Adipose tissue (tissue), 3 donors: ENCODE measurements around the gene CUEDC2. TPM values are rescaled to one million over a fixed set of nuclear protein-coding genes. Genes with fewer than 3 reads are reported as not detected.

Experiments used
- H3K27ac ChIP-seq: one replicate; pipeline ENCODE4 v1.5.1; 2013; ENCODE audit warnings: low read depth, low read length
- WGBS, 3 donors: extraction: QIAGEN DNeasy Blood & Tissue Kit; methylation state at CpG; one replicate each; pipeline ENCODE4 v1.1.7; 2013; 5-methylcytosine and 5-hydroxymethylcytosine counted together
- polyA plus RNA-seq, 3 donors: library from polyadenylated mRNA; stranded (reverse); fragments of 200-250 nt; gene quantifications; one replicate each; pipeline ENCODE4 v1.2.3, GENCODE V29; 2013
- donor health status: healthy with polysubstance abuse.
- donor health status: Bipolar disorder and iron deficiency.
- donor health status: healthy.

The CUEDC2 gene
- polyA plus RNA-seq, 3 donors, result 37.6 to 61.4 (median 59.0) TPM

DNA sequence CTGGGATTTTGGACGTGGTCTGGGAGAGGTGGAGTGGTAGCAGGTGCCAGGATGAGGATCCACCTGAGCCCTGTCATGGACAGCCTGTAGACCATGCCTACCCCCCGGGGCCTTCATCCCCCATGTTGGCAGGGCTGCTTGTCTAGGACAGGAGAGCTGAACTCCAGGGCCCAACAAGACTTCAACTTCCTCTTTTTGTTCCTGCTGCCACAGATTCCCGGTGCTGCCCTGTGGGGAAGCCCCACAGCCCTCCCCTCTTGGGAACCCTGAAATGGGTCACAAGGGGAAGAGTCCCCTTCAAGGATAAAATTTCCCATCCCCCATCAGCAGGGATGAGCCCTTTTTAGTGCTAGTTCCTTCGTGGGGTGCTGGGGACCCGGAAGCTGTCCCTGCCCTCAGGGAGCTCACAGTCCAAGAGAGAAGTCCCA lies 1.3 kb upstream of the CUEDC2 start:
- no peak overlapping the region for H3K27ac ChIP-seq
- 42 to 55% (median 43%) methylated on average over 5 of the region's 5 CpGs for WGBS, 3 donors

DNA sequence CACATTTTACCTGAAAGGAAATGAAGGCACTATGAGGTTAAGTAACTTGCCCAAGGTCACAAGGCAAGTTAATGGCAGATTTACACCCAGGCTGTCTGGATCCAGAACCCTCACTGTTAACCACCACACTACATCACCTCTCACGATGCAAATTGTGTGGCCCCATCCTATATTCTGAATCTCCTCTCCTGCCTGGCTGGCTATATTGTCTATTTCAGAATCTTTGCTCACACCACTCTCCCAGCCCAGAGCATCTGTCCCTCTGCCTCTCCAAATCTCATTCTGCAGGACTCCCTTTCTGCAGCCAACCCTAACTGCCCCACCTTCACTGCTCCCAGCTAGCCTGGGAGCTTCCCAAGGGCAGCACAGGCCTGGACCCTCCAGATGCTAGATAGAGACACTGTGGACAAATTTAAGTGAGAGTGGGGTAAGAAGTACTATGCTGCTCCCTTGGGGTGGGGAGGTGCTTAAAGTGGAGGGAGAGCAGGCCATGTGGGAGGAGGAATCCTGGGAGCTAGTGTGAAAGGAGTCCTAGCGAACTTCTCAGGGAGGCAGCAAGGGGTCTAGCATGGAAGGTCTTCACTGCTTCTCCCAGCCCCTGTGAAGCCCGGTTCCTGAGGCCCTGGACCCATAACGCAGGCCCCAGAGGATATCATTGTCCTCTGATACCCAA lies 786 bp downstream of the CUEDC2 start:
- H3K27ac ChIP-seq, result no peak overlapping the region
- WGBS, 3 donors, result 16 to 25% (median 24%) methylated on average over 4 of the region's 4 CpGs

DNA sequence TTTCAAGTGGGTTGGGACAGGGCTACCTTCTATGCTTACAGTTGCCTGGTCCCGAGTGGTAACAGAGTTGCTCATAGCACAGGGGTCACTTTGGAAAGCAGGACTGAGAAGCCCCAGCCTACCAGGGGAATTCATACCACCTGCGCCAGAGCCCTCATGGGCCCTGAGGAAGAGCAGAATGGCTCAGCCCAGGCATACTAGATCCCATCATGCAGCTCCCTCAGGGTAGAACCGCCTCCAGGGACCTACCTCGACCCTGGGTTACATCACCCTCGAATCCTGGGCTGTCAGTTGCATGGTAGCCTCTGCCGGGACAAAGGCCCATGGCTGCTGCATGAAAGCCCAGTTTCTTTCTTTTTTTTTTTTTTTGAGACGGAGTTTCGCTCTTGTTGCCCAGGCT lies 2.9 kb downstream of the CUEDC2 start:
- no peak overlapping the region for H3K27ac ChIP-seq
- WGBS, 3 donors, result 82 to 93% (median 87%) methylated on average over 8 of the region's 8 CpGs

DNA sequence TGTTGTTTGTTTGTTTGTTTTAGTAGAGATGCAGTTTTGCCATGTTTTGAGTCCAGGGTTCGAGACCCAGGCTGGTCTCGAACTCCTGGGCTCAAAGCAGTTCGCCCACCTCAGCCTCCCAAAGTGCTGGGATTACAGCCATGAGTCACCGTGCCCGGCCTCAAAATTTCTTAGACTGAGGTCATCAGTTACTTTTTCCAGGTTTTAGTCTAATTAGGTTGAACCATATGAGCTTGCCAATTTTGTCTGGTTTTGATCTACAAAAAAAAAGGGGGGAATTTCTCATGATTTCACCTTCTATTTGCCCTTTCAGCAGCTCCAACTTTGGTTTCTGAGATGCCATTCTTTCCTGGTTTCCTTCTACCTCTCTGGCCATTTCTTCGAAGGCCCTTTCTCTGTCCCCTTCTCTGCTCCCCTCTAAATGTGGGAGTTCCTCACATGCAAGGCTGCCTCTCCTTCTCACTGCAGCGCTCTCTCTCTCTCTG lies 5.5 kb downstream of the CUEDC2 start:
- H3K27ac ChIP-seq, result no peak overlapping the region
- WGBS, 3 donors, result 82 to 87% (median 85%) methylated on average over 7 of the region's 7 CpGs

DNA sequence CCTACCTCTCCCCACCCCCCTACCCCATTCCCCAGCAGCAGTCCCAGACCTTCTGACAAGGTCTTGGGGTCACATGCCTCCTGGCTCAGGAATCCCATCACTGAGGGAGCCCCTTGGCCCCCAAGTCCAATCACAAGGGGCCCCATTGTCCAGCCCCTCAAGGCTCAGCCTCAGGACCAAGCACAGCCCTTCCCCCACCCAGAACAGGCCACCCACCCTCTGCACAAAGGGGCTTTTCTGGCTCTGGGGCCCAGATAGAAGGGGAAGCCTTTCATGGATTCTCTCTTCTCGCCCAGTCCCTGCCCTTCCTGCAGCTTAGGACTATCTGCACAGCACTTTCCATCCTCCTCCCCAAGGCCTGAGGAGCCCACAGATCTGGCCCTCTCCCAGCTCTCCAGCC lies 6.9 kb downstream of the CUEDC2 start:
- 84 to 100% (median 90%) methylated on average over 1 of the region's 1 CpG for WGBS, 3 donors

DNA sequence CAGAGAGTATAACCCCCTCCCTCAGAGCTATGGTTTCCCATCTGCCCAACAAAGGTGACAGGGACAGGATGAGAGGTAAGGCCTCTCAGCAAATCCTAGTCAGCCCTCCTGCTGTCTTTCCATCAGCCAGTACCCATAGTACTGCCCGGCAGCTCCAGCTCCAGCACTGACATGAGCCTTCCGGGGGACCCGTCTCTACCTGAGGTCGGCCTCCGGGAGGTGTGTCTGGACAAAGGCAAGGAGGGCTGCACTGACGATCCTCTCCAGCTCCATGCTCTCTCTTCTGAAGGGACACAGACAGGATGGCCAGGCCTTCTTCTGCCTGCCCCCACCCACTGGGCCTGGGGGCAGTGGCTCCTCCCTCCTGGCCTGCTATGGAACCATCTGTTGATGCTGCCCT lies 7.5 kb downstream of the CUEDC2 start:
- H3K27ac ChIP-seq, result no peak overlapping the region
- WGBS, 3 donors, result 86 to 93% (median 91%) methylated on average over 6 of the region's 6 CpGs

More for the DNA sequence above, 6.9 kb downstream of the CUEDC2 start:
- no peak overlapping the region for H3K27ac ChIP-seq

DNA sequence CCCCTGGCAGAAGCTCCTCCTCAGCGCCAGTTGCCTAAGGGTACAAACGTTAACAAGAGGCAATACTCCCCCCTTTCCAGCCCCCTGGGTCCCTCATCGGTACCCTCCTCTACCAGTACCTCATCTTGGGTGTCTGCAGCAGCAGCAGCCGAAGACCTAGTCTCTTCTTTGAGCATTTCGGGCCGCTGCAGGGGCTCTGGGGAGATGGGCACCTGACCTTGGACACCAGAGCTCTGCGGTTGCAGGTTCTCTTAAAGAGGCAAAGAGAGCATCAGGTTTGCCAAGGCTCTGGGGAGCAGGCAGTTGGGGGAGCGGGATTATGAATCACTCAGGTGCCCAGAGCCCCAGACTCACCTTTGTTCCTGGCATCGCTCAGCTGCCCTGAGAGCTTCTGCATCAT lies 8.2 kb downstream of the CUEDC2 start:
- no peak overlapping the region for H3K27ac ChIP-seq
- 76 to 93% (median 88%) methylated on average over 9 of the region's 9 CpGs for WGBS, 3 donors

DNA sequence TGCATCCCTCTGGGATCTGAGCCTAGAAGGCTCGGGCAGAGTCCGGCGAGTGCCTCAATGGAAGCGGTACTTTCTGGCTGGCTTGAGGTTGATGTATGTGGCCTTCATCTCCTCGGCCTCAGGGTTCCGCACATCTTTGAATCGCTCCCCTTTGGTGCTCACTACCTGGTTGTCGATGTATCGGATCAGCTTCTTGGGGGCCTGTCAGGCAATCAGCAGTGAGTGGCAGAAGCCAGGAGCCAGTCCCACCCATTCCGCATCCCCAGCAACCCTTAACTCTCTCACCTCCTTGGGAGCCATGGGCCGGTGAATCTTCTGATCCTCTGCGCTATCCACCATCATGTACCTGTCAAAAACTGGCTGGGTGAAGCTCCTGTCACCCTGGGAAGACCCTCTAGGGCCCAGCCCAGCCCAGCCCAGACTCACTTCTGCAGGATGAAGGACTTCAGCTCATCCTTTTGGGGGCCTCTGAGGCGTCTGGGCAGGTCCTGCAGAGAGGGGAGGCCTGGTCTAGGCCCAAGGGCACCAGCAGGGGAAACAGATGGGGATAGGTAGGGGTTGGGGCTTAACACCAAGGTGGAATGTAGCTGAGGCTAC lies 8.9 kb downstream of the CUEDC2 start:
- H3K27ac ChIP-seq, result no peak overlapping the region

DNA sequence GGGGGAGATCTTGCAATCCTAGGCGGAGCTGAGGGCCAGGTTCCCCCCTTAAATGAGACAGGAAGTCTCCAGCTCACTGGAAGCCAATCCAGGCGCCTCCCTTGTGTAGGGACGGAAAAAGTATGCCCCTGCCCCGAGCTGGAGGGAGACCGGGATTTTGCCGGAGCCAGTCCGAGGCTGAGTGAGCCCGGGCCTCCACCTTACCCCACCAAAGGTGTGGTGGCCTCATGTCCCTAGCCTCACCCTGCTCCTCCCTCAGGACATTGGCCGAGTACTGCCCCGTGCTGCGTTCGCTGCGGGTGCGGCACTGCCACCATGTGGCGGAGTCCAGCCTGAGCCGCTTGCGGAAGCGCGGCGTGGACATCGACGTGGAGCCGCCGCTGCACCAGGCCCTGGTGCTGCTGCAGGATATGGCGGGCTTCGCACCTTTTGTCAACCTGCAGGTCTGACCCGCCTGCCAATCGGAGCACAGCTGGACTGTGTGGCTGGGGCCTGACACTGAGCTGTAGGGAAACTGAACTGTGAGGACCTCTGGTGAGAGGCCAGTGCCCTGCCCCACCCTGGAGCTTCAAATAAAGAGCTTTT lies 9.7 kb downstream of the CUEDC2 start:
- no peak overlapping the region for H3K27ac ChIP-seq
- 2 to 7% (median 5%) methylated on average over 28 of the region's 28 CpGs for WGBS, 3 donors

More for the DNA sequence above, 8.9 kb downstream of the CUEDC2 start:
- WGBS, 3 donors, result 84 to 93% (median 92%) methylated on average over 13 of the region's 13 CpGs

DNA sequence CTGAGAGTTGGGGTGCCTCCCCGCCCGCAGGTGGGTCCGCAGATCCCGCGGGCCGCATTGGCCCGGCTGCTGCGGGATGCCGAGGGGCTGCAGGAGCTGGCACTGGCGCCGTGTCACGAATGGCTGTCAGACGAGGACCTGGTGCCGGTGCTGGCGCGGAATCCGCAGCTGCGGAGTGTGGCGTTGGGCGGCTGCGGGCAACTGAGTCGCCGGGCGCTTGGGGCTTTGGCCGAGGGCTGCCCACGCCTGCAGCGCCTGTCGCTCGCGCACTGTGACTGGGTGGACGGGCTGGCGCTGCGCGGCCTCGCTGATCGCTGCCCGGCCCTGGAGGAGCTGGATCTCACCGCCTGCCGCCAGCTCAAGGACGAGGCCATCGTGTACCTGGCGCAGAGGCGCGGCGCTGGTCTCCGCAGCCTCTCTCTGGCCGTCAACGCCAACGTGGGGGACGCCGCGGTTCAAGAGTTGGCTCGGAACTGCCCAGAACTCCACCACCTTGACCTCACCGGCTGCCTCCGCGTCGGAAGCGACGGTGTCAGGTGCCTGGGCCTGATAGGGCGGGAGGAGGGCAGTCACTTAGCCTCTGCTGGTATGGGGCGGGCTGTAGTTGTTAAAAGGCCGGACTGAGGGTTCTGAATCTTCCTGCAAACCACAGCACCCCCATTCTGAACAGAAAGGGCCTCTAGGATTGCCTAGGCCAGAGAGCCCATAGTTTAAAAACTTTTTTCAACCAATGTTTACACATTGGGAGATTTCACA lies 10.4 kb downstream of the CUEDC2 start:
- H3K27ac ChIP-seq, result no peak overlapping the region

DNA sequence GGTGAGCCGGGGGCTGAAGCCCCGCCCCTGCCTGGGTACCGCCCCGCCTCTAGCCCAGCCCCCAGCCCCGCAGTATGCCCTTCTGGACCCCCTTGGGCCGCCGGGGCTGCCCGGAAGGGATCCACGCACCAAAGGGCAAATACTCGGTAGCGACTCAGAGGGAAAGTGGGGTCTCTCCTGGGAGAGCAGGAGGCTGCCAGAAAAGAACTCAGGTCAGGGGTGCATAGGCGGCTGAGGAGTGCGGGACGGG lies 10.9 kb downstream of the CUEDC2 start:
- H3K27ac ChIP-seq, result no peak overlapping the region
- 0 to 1% (median 0%) methylated on average over 14 of the region's 14 CpGs for WGBS, 3 donors

More for the DNA sequence above, 10.4 kb downstream of the CUEDC2 start:
- 1% methylated on average over 58 to 62 of the region's 62 CpGs for WGBS, 3 donors

DNA sequence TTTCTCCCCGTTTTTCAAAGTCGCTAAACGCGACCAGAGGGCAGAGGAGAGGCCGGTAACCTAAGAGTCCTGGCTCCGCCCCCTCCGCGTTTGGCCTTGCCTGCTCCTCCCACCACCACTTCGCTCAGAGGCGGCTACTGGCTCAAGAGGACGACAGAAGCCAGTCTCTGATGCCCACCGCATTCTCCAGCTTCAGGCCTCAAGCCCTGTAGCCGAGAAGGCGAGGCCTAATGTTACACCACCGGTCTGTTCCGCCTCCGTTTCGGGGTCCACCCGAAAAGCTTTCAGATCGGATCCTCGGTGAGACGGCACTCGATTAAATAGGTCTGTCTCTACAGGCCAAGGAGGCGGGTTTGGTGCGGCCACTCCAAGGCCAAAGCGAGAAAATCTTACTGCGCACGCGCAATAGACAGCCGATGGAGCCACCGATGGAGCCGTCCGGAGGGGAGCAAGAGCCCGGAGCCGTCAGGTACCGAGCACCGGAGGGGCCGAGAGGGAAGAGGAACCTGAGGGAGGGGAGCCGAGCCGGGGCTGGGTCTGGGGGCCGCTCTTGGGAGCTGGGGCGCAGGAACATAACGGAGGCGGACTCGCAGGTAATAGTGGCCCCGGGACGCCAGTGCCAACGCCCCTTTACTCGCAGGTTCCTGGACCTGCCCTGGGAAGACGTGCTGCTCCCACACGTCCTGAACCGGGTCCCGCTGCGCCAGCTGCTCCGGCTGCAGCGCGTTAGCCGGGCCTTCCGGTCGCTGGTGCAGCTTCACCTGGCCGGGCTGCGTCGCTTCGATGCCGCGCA lies 11.5 kb downstream of the CUEDC2 start, which contains the start of gene FBXL15:
Gene FBXL15, plus strand, starts transcription at position 123 of the 793 bp plus-strand sequence. Its CDS starts 294 bp downstream, at position 417.
- 0% methylated on average over 65 to 66 of the region's 66 CpGs for WGBS, 3 donors
- no peak within 1 kb of the TSS for H3K27ac ChIP-seq

DNA sequence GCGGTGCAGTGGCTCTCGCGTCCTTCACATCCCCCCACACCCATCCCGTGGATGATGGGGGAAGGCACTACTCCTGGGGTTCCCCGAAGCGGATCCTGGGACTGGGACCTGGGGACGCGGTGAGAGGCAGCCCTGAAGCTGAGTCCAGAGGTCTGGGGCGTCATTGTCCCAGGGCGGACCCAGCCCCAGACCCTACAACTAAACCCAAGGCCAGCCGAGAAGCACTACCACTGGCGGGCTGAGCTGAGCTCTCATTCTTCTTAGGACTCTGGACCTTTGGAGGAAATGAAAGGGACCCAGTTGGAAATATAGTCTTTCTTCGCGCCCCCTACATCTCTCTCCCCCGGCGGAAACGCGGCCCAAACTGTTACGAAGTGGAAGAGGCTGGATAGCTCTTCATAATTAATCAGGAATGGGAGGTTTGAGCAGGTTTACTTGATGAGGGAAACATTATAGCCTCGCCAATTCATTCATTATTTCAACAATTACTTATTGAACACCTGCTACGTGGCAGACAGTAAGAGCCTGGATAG lies 12.1 kb downstream of the CUEDC2 start:
- H3K27ac ChIP-seq, result no peak overlapping the region

DNA sequence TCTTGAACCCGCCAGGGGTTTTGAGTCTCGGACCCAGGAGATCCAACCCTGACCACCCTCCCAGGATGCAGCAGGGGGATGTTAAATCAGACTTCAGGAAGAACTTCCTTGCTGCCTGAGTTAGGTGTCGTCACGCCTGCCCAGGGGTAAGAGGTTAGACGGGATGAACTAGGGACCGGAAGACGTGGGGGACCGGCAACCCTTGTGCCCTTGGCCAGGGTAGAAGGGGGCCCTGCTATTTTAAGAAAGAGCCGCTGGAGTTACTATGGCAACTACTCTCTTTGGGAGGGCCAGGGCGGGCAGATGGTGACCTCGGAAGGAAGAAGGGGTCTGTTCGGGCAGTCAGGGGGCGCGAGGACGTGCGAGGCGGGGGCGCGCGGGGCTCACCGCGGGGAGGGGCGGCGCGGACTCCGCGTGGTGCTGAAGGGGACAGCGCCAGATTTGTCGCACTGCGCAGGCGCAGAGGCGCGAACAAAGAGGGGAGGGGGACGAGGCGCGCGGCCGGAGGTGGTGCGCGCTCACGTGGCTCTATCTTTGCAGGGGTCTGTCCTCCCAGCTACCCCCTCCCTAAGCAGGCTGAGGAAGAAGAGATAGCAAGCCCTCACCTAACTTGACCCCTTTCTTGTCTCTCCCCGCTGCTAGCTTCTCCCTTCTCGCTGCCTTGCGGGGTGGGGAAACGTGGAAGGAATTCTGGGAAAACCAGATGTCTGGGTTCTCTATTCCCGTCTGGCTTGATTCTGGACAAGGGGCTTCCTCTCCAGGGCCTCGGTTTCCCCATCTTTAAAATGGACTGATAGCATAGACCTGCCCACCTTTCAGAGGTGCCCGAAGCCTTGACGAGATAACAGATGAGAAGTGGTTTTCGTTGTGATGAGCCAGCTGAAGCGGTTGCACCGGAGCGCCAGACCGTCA lies 12.8 kb downstream of the CUEDC2 start:
- WGBS, 3 donors, result 1 to 3% (median 2%) methylated on average over 40 to 54 of the region's 54 CpGs
- no peak overlapping the region for H3K27ac ChIP-seq

More for the DNA sequence above, 12.1 kb downstream of the CUEDC2 start:
- WGBS, 3 donors, result 2% methylated on average over 21 of the region's 21 CpGs

DNA sequence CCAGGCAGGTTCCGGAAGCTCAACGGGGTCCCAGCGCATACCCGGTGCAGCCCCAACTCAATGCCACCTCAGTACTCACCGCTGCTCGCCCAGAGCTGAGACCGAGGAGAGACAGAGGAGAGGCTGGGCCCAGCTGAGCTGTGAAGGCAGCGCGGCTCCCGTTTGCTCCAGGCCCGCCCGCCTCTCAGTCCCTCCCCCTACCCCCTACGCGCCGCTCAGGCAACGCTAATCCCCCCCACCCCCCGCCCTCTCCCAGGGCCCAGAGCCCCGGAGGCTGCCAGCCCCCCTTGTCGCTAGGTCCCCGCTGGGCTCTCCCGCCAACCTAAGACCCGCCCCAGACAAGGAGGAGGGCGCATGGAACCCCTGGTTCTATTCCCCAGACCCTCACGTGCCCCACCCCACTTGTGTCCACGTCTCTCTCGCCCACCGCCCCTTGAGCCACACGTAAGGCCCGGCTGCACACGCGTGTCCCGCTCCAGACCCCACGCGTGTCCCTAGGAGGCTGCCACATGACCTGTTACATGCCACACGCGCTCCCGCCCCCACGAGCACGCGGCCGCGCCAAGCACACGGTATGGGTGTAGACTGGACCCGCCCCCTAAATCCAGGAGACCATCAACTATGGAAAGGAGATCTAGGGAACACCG lies 13.6 kb downstream of the CUEDC2 start, which contains the start of gene PSD:
Gene PSD, minus strand, starts transcription at position 164 of the 647 bp plus-strand sequence. CDS start 1,747 bp downstream, outside the sequence.
- no peak within 1 kb of the TSS for H3K27ac ChIP-seq
- WGBS, 3 donors, result 2 to 5% (median 5%) methylated on average over 42 to 45 of the region's 45 CpGs

DNA sequence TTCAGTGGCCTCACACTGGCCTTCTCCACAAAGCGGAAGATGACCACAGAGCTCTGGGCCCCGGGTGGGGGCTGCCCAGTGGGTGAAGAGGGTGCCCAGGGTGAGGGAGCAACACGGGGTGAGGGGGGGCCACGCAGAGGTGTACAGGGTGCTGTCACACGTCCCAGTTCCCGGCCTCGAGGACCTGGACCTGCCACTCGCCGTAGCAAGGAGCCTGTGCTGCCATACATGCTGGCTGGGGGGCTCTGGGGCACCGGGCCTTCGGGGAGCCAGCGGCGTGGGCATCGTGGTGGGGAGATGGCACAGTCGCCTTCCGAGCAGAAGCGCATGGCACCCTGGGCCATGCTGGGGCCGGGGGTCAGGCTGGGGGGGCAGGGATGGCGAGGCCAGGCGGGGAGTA lies 15.7 kb downstream of the CUEDC2 start:
- no peak overlapping the region for H3K27ac ChIP-seq
- WGBS, 3 donors, result 79 to 89% (median 85%) methylated on average over 20 of the region's 20 CpGs

DNA sequence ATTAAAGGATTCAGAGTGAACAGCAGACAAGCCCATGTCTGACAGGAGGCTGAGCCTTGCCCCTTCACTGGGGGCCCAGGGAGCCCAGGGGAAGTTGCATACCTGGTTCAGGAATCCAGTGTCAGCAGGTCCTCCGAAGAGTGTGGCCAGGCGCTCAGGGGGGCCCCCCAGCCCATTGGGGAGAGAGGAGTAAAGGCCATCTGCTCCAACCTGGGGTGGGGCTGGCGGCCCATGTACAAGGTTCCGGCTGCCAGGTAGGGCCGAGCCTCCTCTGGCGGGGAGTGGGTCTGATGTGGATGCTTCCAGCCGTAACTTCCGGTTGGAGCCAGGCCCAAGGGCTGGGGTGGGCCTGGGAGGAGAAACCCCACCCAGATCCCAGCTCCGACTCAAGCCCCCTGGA lies 16.1 kb downstream of the CUEDC2 start:
- WGBS, 3 donors, result 73 to 82% (median 78%) methylated on average over 9 of the region's 9 CpGs
- no peak overlapping the region for H3K27ac ChIP-seq
